Erythroblast (primary cell): ENCODE data around the gene REEP3.
A peak's percentile ranks its signal among the peaks of the same experiment; 100 is the strongest.

Experiments used
- GATA1 ChIP-seq: IDR thresholded peaks from 2 replicates; pipeline ENCODE4 v1.6.1; 2011; ENCODE audit warnings: low read depth, mild to moderate bottlenecking, control low read depth, low read length, moderate library complexity
- POLR2A ChIP-seq: IDR thresholded peaks from 2 replicates; pipeline ENCODE4 v1.6.1; 2011; ENCODE audit warnings: mild to moderate bottlenecking, low read length

DNA sequence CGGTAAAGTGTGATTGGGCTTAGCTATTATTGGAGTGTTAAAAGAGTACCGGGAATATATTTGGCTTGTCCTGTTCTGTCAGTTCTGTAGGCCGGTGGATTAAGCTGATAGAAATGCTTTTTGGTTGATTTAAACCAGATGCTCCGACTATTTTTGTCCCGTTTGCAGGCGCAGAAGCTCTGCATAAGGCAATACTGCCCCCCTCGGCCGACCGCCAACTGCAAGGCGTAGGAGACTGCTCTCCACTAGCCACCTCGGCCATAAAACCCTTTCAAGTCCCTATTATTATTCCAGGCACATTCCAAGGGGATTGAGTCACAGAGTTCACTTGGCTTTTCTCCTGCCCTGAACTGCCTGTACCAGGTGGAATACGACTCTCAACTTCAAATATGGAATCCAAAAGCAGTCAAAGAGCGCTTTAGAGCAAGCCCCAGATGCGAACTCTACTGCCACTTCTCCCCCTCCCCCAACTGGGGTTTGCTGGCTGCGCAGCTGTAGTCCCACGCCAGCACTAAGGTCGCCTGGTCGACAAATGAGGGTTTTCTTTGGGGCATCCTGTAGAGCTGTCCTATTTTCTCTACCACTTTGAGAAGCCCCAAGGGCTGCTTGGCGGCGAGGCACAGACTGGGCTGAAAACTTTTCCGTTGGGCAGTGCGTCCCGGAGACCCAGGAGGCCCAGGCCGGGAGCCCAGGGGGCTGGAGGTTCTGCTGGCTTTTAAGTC lies 108.3 kb downstream of the REEP3 start:
- TF ChIP-seq POLR2A: peak; percentile 54
- TF ChIP-seq GATA1: no peak
